ENCODE measurements around the gene ADIPOR2.
"Not testable (repeated sequence)": the region's sequence is repeated elsewhere in the genome, so short reads cannot be mapped to it uniquely, and the experiment has no call there.

The ADIPOR2 gene

GRCh38 chr12:1815814-1816729 is 125.2 kb downstream of the ADIPOR2 start:
- no peak for DNase-seq

GRCh38 chr12:1816730-1817348 is 126.0 kb downstream of the ADIPOR2 start:
- DNase-seq, result no peak

- DNase-seq, result not testable (repeated sequence)
Observed at GRCh38 chr12:1817928-1818327, 127.1 kb downstream of the ADIPOR2 start.

GRCh38 chr12:1819050-1819449 is 128.2 kb downstream of the ADIPOR2 start:
- DNase-seq, result no peak

- no peak for DNase-seq
Observed at GRCh38 chr12:1819571-1819970, 128.7 kb downstream of the ADIPOR2 start.

- DNase-seq, result no peak
Observed at GRCh38 chr12:1820191-1820895, 129.5 kb downstream of the ADIPOR2 start, which contains the start of gene LRTM2. Gene LRTM2 (plus strand): TSS chr12:1820565. CDS start chr12:1828149, 7,584 bp downstream.

- DNase-seq, result no peak
Observed at GRCh38 chr12:1820896-1821291, 130.0 kb downstream of the ADIPOR2 start.

GRCh38 chr12:1821805-1822204 is 130.9 kb downstream of the ADIPOR2 start:
- no peak for DNase-seq

GRCh38 chr12:1822699-1823098 is 131.8 kb downstream of the ADIPOR2 start:
- DNase-seq, result no peak

GRCh38 chr12:1823237-1823636 is 132.4 kb downstream of the ADIPOR2 start:
- DNase-seq, result no peak

GRCh38 chr12:1825382-1826102 is 134.7 kb downstream of the ADIPOR2 start:
- DNase-seq, result no peak

GRCh38 chr12:1826401-1826800 is 135.5 kb downstream of the ADIPOR2 start:
- DNase-seq, result no peak

- DNase-seq, result no peak
Observed at GRCh38 chr12:1826867-1827705, 136.2 kb downstream of the ADIPOR2 start.

GRCh38 chr12:1827826-1828805 is 137.2 kb downstream of the ADIPOR2 start:
- no peak for DNase-seq

GRCh38 chr12:1828856-1829255 is 138.0 kb downstream of the ADIPOR2 start:
- DNase-seq, result no peak

GRCh38 chr12:1829306-1829900 is 138.5 kb downstream of the ADIPOR2 start:
- no peak for DNase-seq

- DNase-seq, result no peak
Observed at GRCh38 chr12:1830401-1830845, 139.6 kb downstream of the ADIPOR2 start.

- peak; percentile 43 for DNase-seq
Observed at GRCh38 chr12:1830981-1831963, 140.4 kb downstream of the ADIPOR2 start.

Measured in NCI-H2029 (cell line).